ENCODE measurements around the gene IL13RA1.
A peak's percentile ranks its signal among the peaks of the same experiment; 100 is the strongest.
"Not testable (repeated sequence)": the region's sequence is repeated elsewhere in the genome, so short reads cannot be mapped to it uniquely, and the experiment has no call there.

IL13RA1 gene

GRCh38 chrX:118795528-118796280, 68.3 kb downstream of the IL13RA1 start:
- H3K36me3 ChIP-seq (ENCODE audit: control insufficient read depth in 1 of 2, insufficient read depth in 2 of 2, low read depth in 1 of 2, low read length in 2 of 2), result peaks cover 0 to 13% of the 10 kb centered on the region in 2 experiments
- H4K8ac ChIP-seq (ENCODE audit: low read length), result no peak overlapping the region
- DNase-seq, result no peak
- H2AK5ac ChIP-seq (ENCODE audit: low read length, severe bottlenecking), result no peak overlapping the region
- no peak overlapping the region for H3K14ac ChIP-seq (ENCODE audit: low read length in 2 of 2)
- H3K4ac ChIP-seq (ENCODE audit: low read depth in 1 of 2, low read length in 2 of 2), result no peak overlapping the region
- no peak overlapping the region for H2AFZ ChIP-seq (ENCODE audit: low read depth, low read length)
- H3K27ac ChIP-seq (ENCODE audit: low read length, poor library complexity, severe bottlenecking), result no peak overlapping the region
- H3K18ac ChIP-seq (ENCODE audit: low read depth in 1 of 2, low read length in 2 of 2), result no peak overlapping the region
- no peaks in the 10 kb centered on the region for H3K9me3 ChIP-seq (ENCODE audit: control insufficient read depth, low read length)
- no peak overlapping the region for H3K4me3 ChIP-seq (ENCODE audit: insufficient read depth in 1 of 2, low read depth in 1 of 2, low read length in 2 of 2)
- WGBS, result 98% methylated on average over 2 of the region's 5 CpGs
- no peak overlapping the region for H2BK120ac ChIP-seq (ENCODE audit: low read depth, low read length)
- H3K79me1 ChIP-seq (replicated peaks; ENCODE audit: low read length, poor library complexity, severe bottlenecking), result no peaks in the 10 kb centered on the region
- H2BK5ac ChIP-seq (ENCODE audit: low read depth, low read length, poor library complexity, severe bottlenecking), result no peak overlapping the region
- no peak overlapping the region for H2BK15ac ChIP-seq (ENCODE audit: low read depth, poor library complexity, severe bottlenecking)
- peak overlapping the region; percentile 44 for H3K9ac ChIP-seq (ENCODE audit: low read length)
- no peak overlapping the region for H2BK12ac ChIP-seq (ENCODE audit: low read length in 2 of 2)
- H3K27me3 ChIP-seq (ENCODE audit: control insufficient read depth in 1 of 2, insufficient read depth in 1 of 2, low read length in 2 of 2), result peaks cover 0 to 10% of the 10 kb centered on the region in 2 experiments
- H3K23ac ChIP-seq (ENCODE audit: low read length in 2 of 2), result no peak overlapping the region
- no peaks in the 10 kb centered on the region for H3K4me1 ChIP-seq (ENCODE audit: control insufficient read depth, insufficient read depth, low read depth, low read length)
- no peak overlapping the region for H4K91ac ChIP-seq (ENCODE audit: low read length)
- no peak overlapping the region for H3K4me2 ChIP-seq (ENCODE audit: low read length, poor library complexity, severe bottlenecking)

- H3K27ac ChIP-seq (ENCODE audit: low read length, poor library complexity, severe bottlenecking), result no peak overlapping the region
- no peaks in the 10 kb centered on the region for H3K36me3 ChIP-seq (ENCODE audit: control insufficient read depth in 1 of 2, insufficient read depth in 2 of 2, low read depth in 1 of 2, low read length in 2 of 2)
- no peak overlapping the region for H3K14ac ChIP-seq (ENCODE audit: low read length in 2 of 2)
- H2BK5ac ChIP-seq (ENCODE audit: low read depth, low read length, poor library complexity, severe bottlenecking), result no peak overlapping the region
- no peak overlapping the region for H2BK12ac ChIP-seq (ENCODE audit: low read length in 2 of 2)
- no peak overlapping the region for H3K4ac ChIP-seq (ENCODE audit: low read depth in 1 of 2, low read length in 2 of 2)
- no peak overlapping the region for H3K4me2 ChIP-seq (ENCODE audit: low read length, poor library complexity, severe bottlenecking)
- H4K8ac ChIP-seq (ENCODE audit: low read length), result no peak overlapping the region
- peak; percentile 17 for DNase-seq
- no peak overlapping the region for H4K91ac ChIP-seq (ENCODE audit: low read length)
- no peak overlapping the region for H3K23ac ChIP-seq (ENCODE audit: low read length in 2 of 2)
- no peaks in the 10 kb centered on the region for H3K79me1 ChIP-seq (replicated peaks; ENCODE audit: low read length, poor library complexity, severe bottlenecking)
- no peaks in the 10 kb centered on the region for H3K4me1 ChIP-seq (ENCODE audit: control insufficient read depth, insufficient read depth, low read depth, low read length)
- no peak overlapping the region for H3K9ac ChIP-seq (ENCODE audit: low read length)
- no peak overlapping the region for H2AFZ ChIP-seq (ENCODE audit: low read depth, low read length)
- no peak overlapping the region for H3K18ac ChIP-seq (ENCODE audit: low read depth in 1 of 2, low read length in 2 of 2)
- no peak overlapping the region for H2BK120ac ChIP-seq (ENCODE audit: low read depth, low read length)
- H3K9me3 ChIP-seq (ENCODE audit: control insufficient read depth, low read length), result no peaks in the 10 kb centered on the region
- no peak overlapping the region for H2AK5ac ChIP-seq (ENCODE audit: low read length, severe bottlenecking)
- H3K27me3 ChIP-seq (ENCODE audit: control insufficient read depth in 1 of 2, insufficient read depth in 1 of 2, low read length in 2 of 2), result peaks cover 0 to 9% of the 10 kb centered on the region in 2 experiments
- H3K4me3 ChIP-seq (ENCODE audit: insufficient read depth in 1 of 2, low read depth in 1 of 2, low read length in 2 of 2), result no peak overlapping the region
- no peak overlapping the region for H2BK15ac ChIP-seq (ENCODE audit: low read depth, poor library complexity, severe bottlenecking)
- 64% methylated on average over 1 of the region's 1 CpG for WGBS
These were observed 75.5 kb downstream of the IL13RA1 start for GRCh38 chrX:118802857-118803256.

- H3K4me1 ChIP-seq (ENCODE audit: control insufficient read depth, insufficient read depth, low read depth, low read length), result no peaks in the 10 kb centered on the region
- H3K79me1 ChIP-seq (replicated peaks; ENCODE audit: low read length, poor library complexity, severe bottlenecking), result no peaks in the 10 kb centered on the region
- H3K18ac ChIP-seq (ENCODE audit: low read depth in 1 of 2, low read length in 2 of 2), result no peak overlapping the region
- no peak overlapping the region for H3K4me2 ChIP-seq (ENCODE audit: low read length, poor library complexity, severe bottlenecking)
- H2BK12ac ChIP-seq (ENCODE audit: low read length in 2 of 2), result no peak overlapping the region
- peak; percentile 47 for DNase-seq
- H3K4me3 ChIP-seq (ENCODE audit: insufficient read depth in 1 of 2, low read depth in 1 of 2, low read length in 2 of 2), result no peak overlapping the region
- H3K14ac ChIP-seq (ENCODE audit: low read length in 2 of 2), result no peak overlapping the region
- H2BK5ac ChIP-seq (ENCODE audit: low read depth, low read length, poor library complexity, severe bottlenecking), result no peak overlapping the region
- H4K91ac ChIP-seq (ENCODE audit: low read length), result no peak overlapping the region
- no peak overlapping the region for H4K8ac ChIP-seq (ENCODE audit: low read length)
- no peak overlapping the region for H2AK5ac ChIP-seq (ENCODE audit: low read length, severe bottlenecking)
- no peak overlapping the region for H3K4ac ChIP-seq (ENCODE audit: low read depth in 1 of 2, low read length in 2 of 2)
- no peaks in the 10 kb centered on the region for H3K9me3 ChIP-seq (ENCODE audit: control insufficient read depth, low read length)
- no peak overlapping the region for H2BK120ac ChIP-seq (ENCODE audit: low read depth, low read length)
- no peak overlapping the region for H3K9ac ChIP-seq (ENCODE audit: low read length)
- H3K27ac ChIP-seq (ENCODE audit: low read length, poor library complexity, severe bottlenecking), result no peak overlapping the region
- no peak overlapping the region for H2BK15ac ChIP-seq (ENCODE audit: low read depth, poor library complexity, severe bottlenecking)
- H3K36me3 ChIP-seq (ENCODE audit: control insufficient read depth in 1 of 2, insufficient read depth in 2 of 2, low read depth in 1 of 2, low read length in 2 of 2), result no peaks in the 10 kb centered on the region
- WGBS, result 59% methylated on average over 4 of the region's 4 CpGs
- no peak overlapping the region for H3K23ac ChIP-seq (ENCODE audit: low read length in 2 of 2)
- H2AFZ ChIP-seq (ENCODE audit: low read depth, low read length), result no peak overlapping the region
- H3K27me3 ChIP-seq (ENCODE audit: control insufficient read depth in 1 of 2, insufficient read depth in 1 of 2, low read length in 2 of 2), result peaks cover 0 to 13% of the 10 kb centered on the region in 2 experiments
These were observed 80.0 kb downstream of the IL13RA1 start for GRCh38 chrX:118807151-118808017.

GRCh38 chrX:118817257-118817656, 89.9 kb downstream of the IL13RA1 start:
- DNase-seq; H3K18ac ChIP-seq (ENCODE audit: low read depth in 1 of 2, low read length in 2 of 2): not testable (repeated sequence)
- 100% methylated on average over 3 of the region's 4 CpGs for WGBS

More at GRCh38 chrX:118817257-118817656, 89.9 kb downstream of the IL13RA1 start:
- not testable (repeated sequence) for H4K91ac ChIP-seq (ENCODE audit: low read length); H3K4me3 ChIP-seq (ENCODE audit: insufficient read depth in 1 of 2, low read depth in 1 of 2, low read length in 2 of 2); H3K9me3 ChIP-seq (ENCODE audit: control insufficient read depth, low read length); H3K14ac ChIP-seq (ENCODE audit: low read length in 2 of 2); H2AFZ ChIP-seq (ENCODE audit: low read depth, low read length); H3K9ac ChIP-seq (ENCODE audit: low read length); H2BK5ac ChIP-seq (ENCODE audit: low read depth, low read length, poor library complexity, severe bottlenecking); H2BK15ac ChIP-seq (ENCODE audit: low read depth, poor library complexity, severe bottlenecking); H3K27me3 ChIP-seq (ENCODE audit: control insufficient read depth in 1 of 2, insufficient read depth in 1 of 2, low read length in 2 of 2); H3K23ac ChIP-seq (ENCODE audit: low read length in 2 of 2); H3K79me1 ChIP-seq (replicated peaks; ENCODE audit: low read length, poor library complexity, severe bottlenecking); H2BK12ac ChIP-seq (ENCODE audit: low read length in 2 of 2); H2BK120ac ChIP-seq (ENCODE audit: low read depth, low read length); H3K4ac ChIP-seq (ENCODE audit: low read depth in 1 of 2, low read length in 2 of 2); H3K36me3 ChIP-seq (ENCODE audit: control insufficient read depth in 1 of 2, insufficient read depth in 2 of 2, low read depth in 1 of 2, low read length in 2 of 2); H3K27ac ChIP-seq (ENCODE audit: low read length, poor library complexity, severe bottlenecking); H3K4me2 ChIP-seq (ENCODE audit: low read length, poor library complexity, severe bottlenecking); H4K8ac ChIP-seq (ENCODE audit: low read length); H2AK5ac ChIP-seq (ENCODE audit: low read length, severe bottlenecking); H3K4me1 ChIP-seq (ENCODE audit: control insufficient read depth, insufficient read depth, low read depth, low read length)
